ENCODE measurements around the gene PCP2. TPM values are rescaled to one million over a fixed set of nuclear protein-coding genes. Genes with fewer than 3 reads are reported as not detected.

The PCP2 gene
- polyA plus RNA-seq, 1 experiment, result not detected

DNA sequence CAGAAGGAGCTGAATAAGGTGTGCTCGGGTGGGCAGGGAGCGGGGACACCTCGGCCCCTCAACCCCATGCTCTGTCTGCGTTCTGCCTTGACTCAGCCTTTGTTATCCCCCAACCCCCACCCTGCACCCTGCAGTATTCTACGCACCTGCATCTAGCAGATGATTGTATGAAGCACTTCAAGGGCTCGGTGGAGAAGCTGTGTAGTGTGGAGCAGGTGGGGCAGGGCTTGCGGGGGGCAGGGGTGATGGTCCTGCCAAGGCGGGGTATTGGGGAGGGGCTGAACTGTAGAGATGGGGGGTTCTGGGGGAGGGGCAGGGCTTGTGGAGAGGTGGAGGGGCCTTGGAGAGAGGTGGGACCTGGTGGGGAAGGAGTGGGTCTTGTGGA is 9.5 kb upstream of the PCP2 start:
- TF ChIP-seq, protein P1, sequence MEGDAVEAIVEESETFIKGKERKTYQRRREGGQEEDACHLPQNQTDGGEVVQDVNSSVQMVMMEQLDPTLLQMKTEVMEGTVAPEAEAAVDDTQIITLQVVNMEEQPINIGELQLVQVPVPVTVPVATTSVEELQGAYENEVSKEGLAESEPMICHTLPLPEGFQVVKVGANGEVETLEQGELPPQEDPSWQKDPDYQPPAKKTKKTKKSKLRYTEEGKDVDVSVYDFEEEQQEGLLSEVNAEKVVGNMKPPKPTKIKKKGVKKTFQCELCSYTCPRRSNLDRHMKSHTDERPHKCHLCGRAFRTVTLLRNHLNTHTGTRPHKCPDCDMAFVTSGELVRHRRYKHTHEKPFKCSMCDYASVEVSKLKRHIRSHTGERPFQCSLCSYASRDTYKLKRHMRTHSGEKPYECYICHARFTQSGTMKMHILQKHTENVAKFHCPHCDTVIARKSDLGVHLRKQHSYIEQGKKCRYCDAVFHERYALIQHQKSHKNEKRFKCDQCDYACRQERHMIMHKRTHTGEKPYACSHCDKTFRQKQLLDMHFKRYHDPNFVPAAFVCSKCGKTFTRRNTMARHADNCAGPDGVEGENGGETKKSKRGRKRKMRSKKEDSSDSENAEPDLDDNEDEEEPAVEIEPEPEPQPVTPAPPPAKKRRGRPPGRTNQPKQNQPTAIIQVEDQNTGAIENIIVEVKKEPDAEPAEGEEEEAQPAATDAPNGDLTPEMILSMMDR (IDR thresholded peaks at IDR 0.05; ENCODE audit: low read depth, low read length), result no peak
- ChIA-PET POLR2A (no interaction called here), CTCF (no interaction called here)
- H3K9me3 ChIP-seq (ENCODE audit: control insufficient read depth, insufficient read depth, low read length), result peaks cover 19% of the 10 kb centered on the region; the same call in 1 of the 2 replicates
- no peaks in the 10 kb centered on the region for H3K27me3 ChIP-seq (ENCODE audit: control insufficient read depth, insufficient read depth, low read length)
- no peak overlapping the region for H3K27ac ChIP-seq (ENCODE audit: low read depth, low read length)
- no peak overlapping the region for H3K4me3 ChIP-seq (ENCODE audit: low read depth, low read length)
- no peak for DNase-seq (ENCODE audit: low read depth, low spot score)

DNA sequence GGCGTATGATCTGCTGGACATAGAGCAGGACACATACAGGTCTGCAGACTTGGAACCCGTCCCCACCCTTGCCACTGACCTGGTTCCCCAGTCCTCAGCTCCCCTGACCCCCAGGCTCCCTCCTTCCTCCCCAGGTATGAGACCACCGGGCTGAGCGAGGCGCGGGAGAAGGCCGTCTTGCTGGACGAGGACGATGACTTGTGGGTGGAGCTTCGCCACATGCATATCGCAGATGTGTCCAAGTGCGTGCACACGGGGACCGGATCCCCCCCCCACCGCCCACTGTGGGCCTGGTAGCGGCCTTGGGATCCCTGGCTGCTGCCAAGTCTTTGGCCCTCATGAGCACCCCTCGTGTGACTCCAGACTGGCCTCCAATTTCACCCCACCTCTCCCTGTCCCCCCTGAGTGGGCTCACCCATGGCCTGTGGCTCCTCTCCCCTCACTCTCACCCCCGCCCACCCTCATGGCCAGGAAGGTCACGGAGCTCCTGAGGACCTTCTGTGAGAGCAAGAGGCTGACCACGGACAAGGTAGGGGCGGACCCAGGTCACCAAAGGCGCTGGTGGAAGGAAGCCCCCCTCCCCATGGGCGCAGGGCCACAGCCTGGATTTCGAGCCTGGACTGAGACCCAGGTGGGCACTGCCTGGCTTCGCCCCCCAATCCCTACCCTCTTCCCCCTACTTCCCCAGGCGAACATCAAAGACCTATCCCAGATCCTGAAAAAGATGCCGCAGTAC is 8.9 kb upstream of the PCP2 start:
- TF ChIP-seq, protein P1 (IDR thresholded peaks at IDR 0.05; ENCODE audit: low read depth, low read length), result no peak
- no peak overlapping the region for H3K27ac ChIP-seq (ENCODE audit: low read depth, low read length)
- DNase-seq (ENCODE audit: low read depth, low spot score), result no peak
- POLR2A ChIA-PET, result no interaction called here
- peaks cover 3% of the 10 kb centered on the region for H3K27me3 ChIP-seq (ENCODE audit: control insufficient read depth, insufficient read depth, low read length)
- CTCF ChIA-PET, result no interaction called here
- peaks cover 19% of the 10 kb centered on the region; the same call in 1 of the 2 replicates for H3K9me3 ChIP-seq (ENCODE audit: control insufficient read depth, insufficient read depth, low read length)
- H3K4me3 ChIP-seq (ENCODE audit: low read depth, low read length), result no peak overlapping the region

DNA sequence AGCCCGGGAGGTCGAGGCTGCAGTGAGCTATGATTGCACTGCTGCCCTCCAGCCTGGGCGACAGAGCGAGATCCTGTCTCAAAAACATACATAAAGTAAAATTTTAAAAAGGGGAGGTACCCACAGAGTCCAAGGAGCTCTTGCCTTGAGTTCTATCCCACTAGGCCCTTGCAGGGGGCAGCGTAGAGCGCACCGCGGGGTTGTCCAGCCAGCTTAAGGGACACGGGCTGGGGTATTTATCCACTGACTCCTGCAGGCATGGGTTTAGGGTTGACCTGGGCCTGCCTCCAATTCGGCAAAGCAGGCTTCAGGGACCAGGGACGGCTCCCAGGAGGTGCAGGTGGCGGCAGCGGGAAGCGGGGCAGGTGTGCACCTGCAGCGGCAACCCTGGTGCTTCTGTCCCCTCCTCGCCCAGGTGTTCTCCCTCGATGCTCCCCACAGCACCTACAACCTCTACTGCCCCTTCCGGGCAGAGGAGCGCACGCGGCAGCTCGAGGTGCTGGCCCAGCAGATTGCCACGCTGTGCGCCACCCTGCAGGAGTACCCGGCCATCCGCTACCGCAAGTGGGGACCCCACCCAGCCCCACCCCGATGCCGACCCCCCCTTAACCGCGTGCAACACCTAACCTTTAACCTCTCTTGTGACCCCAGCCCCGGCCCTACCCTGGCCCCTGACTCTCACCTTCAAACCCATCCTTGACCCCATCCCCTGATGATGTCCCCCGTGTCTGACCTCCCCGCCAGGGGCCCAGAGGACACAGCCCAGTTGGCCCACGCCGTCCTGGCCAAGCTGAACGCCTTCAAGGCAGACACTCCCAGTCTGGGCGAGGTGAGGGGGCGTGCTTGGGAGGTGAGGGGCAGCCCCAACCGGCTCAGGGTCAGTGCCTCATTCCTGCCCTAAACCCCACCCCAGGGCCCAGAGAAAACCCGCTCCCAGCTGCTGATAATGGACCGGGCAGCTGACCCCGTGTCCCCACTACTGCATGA is 8.1 kb upstream of the PCP2 start:
- ChIA-PET POLR2A (no interaction called here), CTCF (interaction anchor here (0.9 kb wide), 1 partner anchor 73 kb away, joined by 3 read pairs; no protein-coding TSS in a partner anchor)
- Histone ChIP-seq H3K27me3 (ENCODE audit: control insufficient read depth, insufficient read depth, low read length) (peaks cover 6% of the 10 kb centered on the region), H3K27ac (ENCODE audit: low read depth, low read length) (no peak overlapping the region), H3K4me3 (ENCODE audit: low read depth, low read length) (no peak overlapping the region), H3K9me3 (ENCODE audit: control insufficient read depth, insufficient read depth, low read length) (peaks cover 19% of the 10 kb centered on the region; the same call in 1 of the 2 replicates)
- TF ChIP-seq, protein P1 (IDR thresholded peaks at IDR 0.05; ENCODE audit: low read depth, low read length), result no peak
- DNase-seq (ENCODE audit: low read depth, low spot score), result no peak

DNA sequence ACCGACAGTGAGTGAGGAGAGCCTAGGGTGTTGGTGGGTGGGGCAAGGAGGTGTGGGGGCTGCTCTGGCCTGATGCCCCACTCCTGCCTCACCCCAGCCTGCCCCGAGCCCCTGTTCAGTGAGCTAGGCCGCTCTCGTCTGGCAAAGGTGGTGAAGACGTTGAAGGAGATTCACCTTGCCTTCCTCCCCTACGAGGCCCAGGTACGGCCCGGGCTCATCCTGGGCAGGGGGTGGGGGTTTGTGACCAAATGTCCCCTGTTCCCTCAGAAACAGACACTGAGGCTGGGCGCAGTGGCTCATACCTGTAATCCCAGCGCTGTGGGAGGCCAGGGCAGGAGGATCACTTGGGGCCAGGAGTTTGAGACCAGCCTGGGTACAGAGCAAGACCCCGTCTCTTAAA is 7.3 kb upstream of the PCP2 start:
- Histone ChIP-seq H3K27ac (ENCODE audit: low read depth, low read length) (no peak overlapping the region), H3K4me3 (ENCODE audit: low read depth, low read length) (no peak overlapping the region), H3K9me3 (ENCODE audit: control insufficient read depth, insufficient read depth, low read length) (peaks cover 19% of the 10 kb centered on the region; the same call in 1 of the 2 replicates), H3K27me3 (ENCODE audit: control insufficient read depth, insufficient read depth, low read length) (peaks cover 6% of the 10 kb centered on the region)
- ChIA-PET POLR2A (no interaction called here), CTCF (interaction anchor here (0.9 kb wide), 1 partner anchor 72 kb away, joined by 3 read pairs; no protein-coding TSS in a partner anchor)
- no peak for DNase-seq (ENCODE audit: low read depth, low spot score)
- TF ChIP-seq, protein P1 (IDR thresholded peaks at IDR 0.05; ENCODE audit: low read depth, low read length), result no peak

Measured in AG04450 (cell line).